HG03571 (cell line): ENCODE measurements around the gene TUBB1.
"Not testable (repeated sequence)": the region's sequence is repeated elsewhere in the genome, so short reads cannot be mapped to it uniquely, and the experiment has no call there.

Experiments
- ATAC-seq: cut with Tn5 transposase; IDR thresholded peaks from one replicate; pipeline ENCODE4 v1.9.1; 2021; ENCODE audit not compliant: unreplicated experiment

The TUBB1 gene

GRCh38 chr20:59018817-59019216, 412 bp upstream of the TUBB1 start:
- no peak for ATAC-seq

DNA sequence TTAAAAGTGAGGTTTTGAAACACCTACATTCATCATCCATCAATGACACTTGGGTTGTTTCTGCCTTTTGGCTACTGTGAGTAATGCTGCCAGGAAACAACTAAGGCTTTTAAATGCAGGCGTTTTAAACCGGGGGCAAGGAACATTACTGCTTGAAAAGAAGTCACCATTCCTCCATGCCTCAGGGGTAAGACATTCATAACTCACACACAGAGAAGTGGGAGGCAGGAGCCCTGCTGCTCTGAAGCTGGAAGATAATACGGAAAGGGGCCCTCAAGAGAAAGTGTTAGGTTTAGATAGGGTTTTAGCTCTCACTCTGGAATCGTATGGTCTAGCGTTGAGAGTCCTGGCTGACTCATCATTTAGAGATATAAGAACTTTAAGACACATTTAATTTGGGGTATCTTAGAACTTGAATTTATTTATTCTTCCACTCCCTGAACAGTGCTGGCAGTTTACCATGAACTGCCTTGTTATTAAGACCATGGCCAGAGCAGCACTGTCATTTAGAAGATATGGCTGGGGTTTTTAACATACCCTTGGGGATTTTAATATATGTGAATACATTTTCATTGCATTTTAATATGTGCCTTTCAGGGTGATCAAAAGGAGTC, 1.8 kb downstream of the TUBB1 start:
- no peak for ATAC-seq

DNA sequence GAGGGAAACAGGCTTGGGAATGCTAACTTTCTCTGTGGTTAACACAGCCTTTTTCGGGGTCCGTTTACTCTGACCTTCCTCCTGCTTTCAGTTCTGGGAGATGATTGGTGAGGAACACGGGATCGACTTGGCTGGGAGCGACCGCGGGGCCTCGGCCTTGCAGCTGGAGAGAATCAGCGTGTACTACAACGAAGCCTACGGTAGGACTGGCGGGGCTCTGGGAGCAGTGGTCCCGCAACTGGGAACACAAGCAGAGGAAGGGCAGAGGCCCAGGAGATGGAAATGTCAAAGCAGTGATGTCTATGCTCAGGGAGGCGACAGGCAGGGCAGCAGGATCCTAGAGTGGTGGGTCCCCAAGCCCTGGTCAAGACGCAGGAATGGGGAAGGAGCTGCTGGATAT, 3.5 kb downstream of the TUBB1 start:
- no peak for ATAC-seq

GRCh38 chr20:59023616-59024015, 4.4 kb downstream of the TUBB1 start:
- ATAC-seq = no peak

GRCh38 chr20:59024111-59024530, 4.9 kb downstream of the TUBB1 start:
- ATAC-seq = no peak

DNA sequence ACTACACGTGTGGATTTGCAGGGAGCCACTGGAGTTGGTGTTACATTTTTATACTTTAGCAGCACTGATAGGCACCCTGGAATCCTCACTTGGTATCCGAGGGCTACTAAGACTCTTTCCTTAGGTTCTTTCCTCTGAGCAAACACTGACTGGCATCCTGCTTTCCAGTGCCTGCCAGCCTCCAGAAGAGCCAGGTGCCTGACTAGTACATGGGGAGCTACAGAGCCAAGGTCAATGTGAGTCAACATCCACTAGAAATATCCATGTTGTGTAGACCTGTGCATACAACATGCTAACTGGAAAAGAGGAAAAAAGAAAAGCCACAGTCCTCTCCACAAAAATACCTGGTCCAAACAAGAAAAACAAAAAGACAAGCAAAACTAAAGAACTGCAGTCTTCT, 5.9 kb downstream of the TUBB1 start:
- ATAC-seq = no peak

DNA sequence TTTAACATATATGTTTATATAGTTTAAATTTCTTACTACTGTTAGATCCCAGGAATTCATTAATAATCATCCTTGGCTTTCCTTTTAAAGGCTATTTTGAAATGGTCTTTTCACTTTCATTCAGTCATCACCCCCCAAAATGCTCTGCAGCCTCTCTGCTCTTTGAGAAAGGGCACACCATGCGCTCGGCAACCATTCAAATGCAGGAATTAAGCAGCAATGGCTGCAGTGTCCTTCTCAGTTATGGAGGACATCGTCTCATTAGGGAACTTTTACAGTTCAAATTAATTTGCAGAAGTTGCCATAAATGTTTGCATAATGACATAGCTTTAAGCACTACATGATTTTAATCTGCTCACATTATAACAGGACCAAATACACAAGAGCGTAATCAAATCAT, 6.3 kb downstream of the TUBB1 start:
- ATAC-seq = no peak

GRCh38 chr20:59026904-59027740, 7.9 kb downstream of the TUBB1 start:
- no peak for ATAC-seq

DNA sequence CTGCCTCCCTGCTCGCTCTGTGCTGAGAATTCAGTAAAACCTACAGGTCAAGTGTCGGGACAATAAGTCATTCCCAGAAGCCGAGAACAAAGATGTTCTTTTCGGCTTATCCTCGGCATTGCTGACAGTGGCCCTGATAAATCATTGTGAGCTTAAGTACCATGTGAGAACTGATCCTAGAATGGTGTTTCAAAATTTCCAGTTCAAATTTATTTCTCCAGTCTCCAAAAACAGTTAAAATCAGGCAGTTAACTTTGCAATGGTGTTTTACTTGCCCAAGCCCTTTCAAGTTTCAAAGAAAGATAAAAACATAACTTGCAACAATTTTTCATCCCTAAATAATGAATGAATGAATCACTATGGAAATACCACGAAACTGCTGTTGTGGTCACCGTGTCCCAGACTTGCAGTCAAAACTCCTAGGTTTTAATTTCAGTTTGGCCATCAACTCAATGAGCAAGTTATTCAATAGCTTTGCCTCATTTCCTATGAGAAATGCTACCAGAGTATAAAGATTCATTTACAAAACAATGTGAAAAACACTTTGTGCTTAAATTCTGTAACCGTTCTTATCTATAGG, 8.6 kb downstream of the TUBB1 start:
- no peak for ATAC-seq

DNA sequence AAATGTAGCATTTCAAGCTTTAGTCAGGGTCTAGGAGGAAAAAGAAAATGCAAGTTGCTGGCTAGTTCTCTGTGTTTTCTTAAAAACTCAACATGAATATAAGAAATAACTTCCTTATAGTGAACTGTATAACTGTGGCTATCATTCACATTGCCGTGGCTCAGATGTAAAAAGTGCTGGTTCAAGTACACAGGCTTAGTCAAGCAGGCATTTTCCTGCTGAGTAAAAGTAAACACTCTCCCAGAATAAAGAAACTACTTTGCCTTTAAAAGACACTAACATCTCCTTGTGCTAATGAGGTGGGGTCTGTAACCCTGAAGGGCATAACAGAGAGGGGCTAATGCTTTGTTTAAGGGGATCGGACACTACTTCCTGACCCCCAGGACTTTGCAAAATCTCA, 9.6 kb downstream of the TUBB1 start:
- no peak for ATAC-seq

GRCh38 chr20:59030911-59031563, 11.8 kb downstream of the TUBB1 start:
- no peak for ATAC-seq

- ATAC-seq = no peak
These were observed 12.4 kb downstream of the TUBB1 start for GRCh38 chr20:59031564-59032022.

- peak; percentile 93 for ATAC-seq
These were observed 12.9 kb downstream of the TUBB1 start, which contains the start of gene ATP5F1E for GRCh38 chr20:59032023-59032712. Gene ATP5F1E (minus strand): TSS chr20:59032335. CDS start chr20:59032251, 84 bp downstream.

DNA sequence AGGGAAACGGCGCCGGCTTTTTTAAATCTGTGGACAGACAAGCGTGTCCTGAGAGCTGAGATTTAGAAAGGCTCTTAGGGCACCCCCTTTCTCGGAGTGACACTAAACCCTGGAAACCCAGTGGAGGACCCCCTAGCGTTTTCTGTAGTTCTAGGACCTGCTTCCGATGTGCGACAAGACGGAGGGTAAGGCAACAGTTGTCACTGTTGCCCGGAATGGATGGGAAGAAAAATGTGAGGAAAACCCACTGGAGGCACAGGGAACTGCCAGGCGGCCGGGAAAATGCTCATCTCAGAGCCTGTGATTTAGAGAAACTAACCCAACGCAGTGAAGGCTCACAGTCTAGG, 13.5 kb downstream of the TUBB1 start:
- ATAC-seq = no peak

- no peak for ATAC-seq
These were observed 13.9 kb downstream of the TUBB1 start for GRCh38 chr20:59033093-59033492.

DNA sequence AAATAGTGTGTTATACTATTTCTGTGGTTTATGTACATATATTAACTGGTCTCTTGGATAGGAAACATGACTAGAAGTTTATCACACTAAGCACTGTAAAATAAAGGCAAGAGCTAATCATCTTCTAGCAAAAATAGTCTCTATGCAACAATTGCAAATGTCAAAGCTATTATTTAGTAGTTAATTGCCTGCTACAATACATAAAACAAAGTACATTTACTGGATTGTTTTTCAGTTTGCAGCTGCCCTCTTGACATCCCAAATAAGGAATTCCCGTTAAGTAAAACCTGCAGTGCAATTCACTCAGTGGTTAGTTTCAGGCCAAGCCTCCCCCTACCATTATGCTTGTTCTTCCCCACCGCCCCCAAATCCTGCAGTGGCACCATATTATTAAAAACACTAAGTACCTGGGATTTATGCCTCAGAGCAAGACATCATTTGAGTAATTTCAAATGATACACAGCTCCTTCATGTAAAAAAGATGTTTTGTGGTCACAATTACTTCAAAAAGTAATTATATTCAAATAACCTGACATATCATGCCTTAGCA, 14.5 kb downstream of the TUBB1 start:
- ATAC-seq = no peak

DNA sequence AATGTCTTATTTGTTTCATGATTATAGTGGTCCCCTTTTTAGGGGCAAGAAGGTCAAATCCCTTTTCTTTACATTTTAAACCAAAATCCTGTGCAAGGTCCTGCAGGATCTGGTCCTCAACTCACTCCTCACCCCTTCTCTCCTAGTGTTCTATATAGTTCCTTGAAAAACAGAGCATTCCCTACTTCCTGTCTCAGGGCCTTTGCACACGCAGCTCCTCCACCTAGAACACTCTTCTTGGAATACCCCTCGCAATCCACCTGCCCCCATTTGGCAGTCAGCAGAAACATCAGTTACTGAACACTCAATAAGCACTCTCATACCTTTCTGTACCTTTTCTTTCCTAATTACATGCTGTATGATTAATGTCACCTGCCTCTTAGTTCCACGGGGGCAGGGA, 16.2 kb downstream of the TUBB1 start:
- ATAC-seq = no peak

GRCh38 chr20:59037386-59037785, 18.2 kb downstream of the TUBB1 start:
- ATAC-seq = no peak

DNA sequence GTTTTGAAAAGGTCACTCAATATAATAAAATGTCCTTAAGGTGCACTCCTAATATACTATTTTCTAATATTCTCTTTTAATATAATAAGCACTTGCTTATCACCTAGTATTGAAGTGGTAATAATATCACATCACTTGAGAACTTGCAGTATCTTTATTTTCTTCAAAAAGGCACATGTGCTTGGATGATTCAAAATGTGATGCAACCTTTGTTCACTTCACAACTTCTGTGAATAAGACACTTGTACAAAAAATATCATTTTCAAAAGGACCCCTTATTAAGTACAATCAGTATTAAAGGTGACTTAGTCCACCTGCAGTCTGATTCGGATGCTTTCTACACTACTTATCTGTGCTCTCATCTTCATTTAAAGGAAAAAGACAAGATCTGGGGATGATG, 20.0 kb downstream of the TUBB1 start:
- ATAC-seq = no peak

DNA sequence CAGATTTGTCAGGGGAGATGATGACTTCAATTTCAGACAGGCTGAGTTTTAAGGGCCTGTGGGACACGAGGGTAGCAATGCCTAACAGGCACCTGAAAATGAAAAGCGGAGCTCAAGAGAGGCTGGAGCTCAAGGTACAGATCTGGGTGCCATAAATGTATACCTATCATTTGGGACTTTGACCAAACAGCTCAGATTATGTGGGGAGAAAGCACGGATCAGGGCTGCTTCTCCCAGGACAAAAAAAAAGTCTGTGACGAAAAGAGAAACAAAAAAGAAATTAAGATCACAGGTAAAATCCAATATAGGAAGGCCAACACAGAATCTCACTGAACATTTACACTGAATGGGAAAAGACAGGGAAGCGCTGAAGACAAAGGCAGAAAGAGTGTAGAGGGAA, 21.4 kb downstream of the TUBB1 start:
- no peak for ATAC-seq

DNA sequence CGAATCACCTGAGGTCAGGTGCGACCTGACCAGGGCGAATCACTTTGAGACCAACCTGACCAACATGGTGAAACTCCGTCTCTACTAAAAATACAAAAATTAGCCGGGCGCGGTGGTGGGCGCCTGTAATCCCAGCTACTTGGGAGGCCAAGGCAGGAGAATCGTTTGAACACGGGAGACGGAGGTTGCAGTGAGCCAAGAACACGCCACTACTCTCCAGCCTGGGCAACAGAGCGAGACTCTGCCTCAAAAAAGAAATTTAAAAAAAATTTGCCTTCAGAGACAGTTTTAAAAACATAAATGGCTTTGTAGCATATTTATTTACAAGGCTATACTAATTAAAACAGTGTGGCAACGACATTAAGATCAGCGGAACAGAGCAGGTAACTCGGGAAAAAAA, 22.3 kb downstream of the TUBB1 start:
- ATAC-seq = not testable (repeated sequence)
